GM21529 (cell line): ENCODE results near the gene HELQ.
A peak's percentile ranks its signal among the peaks of the same experiment; 100 is the strongest.
"Not testable (repeated sequence)": the region's sequence is repeated elsewhere in the genome, so short reads cannot be mapped to it uniquely, and the experiment has no call there.

Experiments
- ATAC-seq: cut with Tn5 transposase; IDR thresholded peaks from one replicate; pipeline ENCODE4 v1.9.1; 2021; ENCODE audit not compliant: unreplicated experiment

The HELQ gene

GRCh38 chr4:83455281-83456183, at the start of gene HELQ, which contains the start of gene MRPS18C:
HELQ (minus strand) TSS chr4:83455823; CDS start chr4:83455693, 130 bp downstream.
MRPS18C (plus strand) TSS chr4:83456058; CDS start chr4:83456078, 20 bp downstream.
- peak; percentile 94 for ATAC-seq

- ATAC-seq = no peak
These were observed 49.4 kb upstream of the HELQ start for GRCh38 chr4:83504996-83505395.

- no peak for ATAC-seq
These were observed 48.9 kb upstream of the HELQ start for GRCh38 chr4:83504503-83504902.

- no peak for ATAC-seq
These were observed 48.4 kb upstream of the HELQ start for GRCh38 chr4:83503974-83504373.

- ATAC-seq = not testable (repeated sequence)
These were observed 46.0 kb upstream of the HELQ start for GRCh38 chr4:83501671-83502070.

GRCh38 chr4:83498187-83498586, 42.6 kb upstream of the HELQ start:
- no peak for ATAC-seq

- ATAC-seq = not testable (repeated sequence)
These were observed 40.7 kb upstream of the HELQ start for GRCh38 chr4:83496085-83496917.

GRCh38 chr4:83490876-83491450, 35.3 kb upstream of the HELQ start:
- ATAC-seq = peak; percentile 84

- ATAC-seq = no peak
These were observed 34.2 kb upstream of the HELQ start for GRCh38 chr4:83489711-83490326.

GRCh38 chr4:83486457-83487129, 31.0 kb upstream of the HELQ start:
- ATAC-seq = no peak

- peak; percentile 96 for ATAC-seq
These were observed 29.2 kb upstream of the HELQ start, which contains the start of gene ABRAXAS1 for GRCh38 chr4:83484500-83485461. ABRAXAS1 (minus strand) TSS chr4:83485100; CDS start chr4:83485072, 28 bp downstream.

GRCh38 chr4:83473966-83474365, 18.3 kb upstream of the HELQ start:
- no peak for ATAC-seq

- no peak for ATAC-seq
These were observed 17.8 kb upstream of the HELQ start for GRCh38 chr4:83473423-83473822.

GRCh38 chr4:83456184-83456501, 520 bp upstream of the HELQ start:
- ATAC-seq = no peak

GRCh38 chr4:83454686-83455085, 937 bp downstream of the HELQ start:
- no peak for ATAC-seq

- ATAC-seq = no peak
These were observed 6.6 kb downstream of the HELQ start for GRCh38 chr4:83449009-83449408.

GRCh38 chr4:83440899-83441298, 14.7 kb downstream of the HELQ start:
- ATAC-seq = no peak

- ATAC-seq = no peak
These were observed 15.3 kb downstream of the HELQ start for GRCh38 chr4:83440148-83440814.

- no peak for ATAC-seq
These were observed 16.9 kb downstream of the HELQ start for GRCh38 chr4:83438719-83439118.
